C4-2B (cell line): ENCODE results near the gene LBHD2.

Experiments
- H3K27ac ChIP-seq: fragments of 450-650 bp; 2 replicates; pipeline ENCODE4 v1.5.1; 2017
- ZFX ChIP-seq: fragments of 450-650 bp; IDR thresholded peaks from 2 replicates; pipeline ENCODE4 v1.6.1; 2017
- TF ChIP-seq, protein P1 (sequence below): fragments of 450-650 bp; conservative IDR thresholded peaks from 2 replicates; pipeline ENCODE4 v1.5.1; 2017; ENCODE audit warnings: mild to moderate bottlenecking

LBHD2 gene

GRCh38 chr14:103099081-103099732 lies 15.2 kb downstream of the LBHD2 start:
- H3K27ac ChIP-seq, result no peak overlapping the region
- TF ChIP-seq, protein P1, sequence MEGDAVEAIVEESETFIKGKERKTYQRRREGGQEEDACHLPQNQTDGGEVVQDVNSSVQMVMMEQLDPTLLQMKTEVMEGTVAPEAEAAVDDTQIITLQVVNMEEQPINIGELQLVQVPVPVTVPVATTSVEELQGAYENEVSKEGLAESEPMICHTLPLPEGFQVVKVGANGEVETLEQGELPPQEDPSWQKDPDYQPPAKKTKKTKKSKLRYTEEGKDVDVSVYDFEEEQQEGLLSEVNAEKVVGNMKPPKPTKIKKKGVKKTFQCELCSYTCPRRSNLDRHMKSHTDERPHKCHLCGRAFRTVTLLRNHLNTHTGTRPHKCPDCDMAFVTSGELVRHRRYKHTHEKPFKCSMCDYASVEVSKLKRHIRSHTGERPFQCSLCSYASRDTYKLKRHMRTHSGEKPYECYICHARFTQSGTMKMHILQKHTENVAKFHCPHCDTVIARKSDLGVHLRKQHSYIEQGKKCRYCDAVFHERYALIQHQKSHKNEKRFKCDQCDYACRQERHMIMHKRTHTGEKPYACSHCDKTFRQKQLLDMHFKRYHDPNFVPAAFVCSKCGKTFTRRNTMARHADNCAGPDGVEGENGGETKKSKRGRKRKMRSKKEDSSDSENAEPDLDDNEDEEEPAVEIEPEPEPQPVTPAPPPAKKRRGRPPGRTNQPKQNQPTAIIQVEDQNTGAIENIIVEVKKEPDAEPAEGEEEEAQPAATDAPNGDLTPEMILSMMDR, result no peak
- TF ChIP-seq ZFX, result no peak

DNA sequence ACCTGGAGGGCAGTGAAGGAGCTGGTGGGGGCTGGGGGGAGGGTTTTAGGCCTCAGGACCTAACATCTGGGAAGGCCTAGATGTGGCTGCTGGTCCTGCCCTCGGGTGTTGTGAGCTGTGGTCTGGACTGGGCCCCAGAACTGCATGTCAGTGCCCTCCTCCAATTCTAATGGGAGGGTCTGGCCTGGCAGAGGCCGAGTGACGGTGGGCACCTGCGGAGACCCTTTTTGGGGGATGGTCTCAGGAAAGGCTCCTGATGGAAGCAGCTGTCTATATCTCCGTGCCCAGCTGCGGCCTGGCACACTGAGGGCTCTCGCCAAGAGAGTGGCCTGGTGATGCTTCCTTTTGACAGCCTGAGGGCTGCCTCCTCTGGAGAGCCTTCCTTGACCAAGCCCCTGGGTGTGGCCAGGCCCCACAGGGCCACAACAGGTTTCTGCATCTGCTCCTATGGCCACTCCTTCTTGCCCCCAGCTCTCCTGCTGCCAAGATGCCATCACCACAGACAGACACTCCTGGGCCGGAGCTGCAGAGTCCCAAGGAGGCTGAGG lies 15.8 kb downstream of the LBHD2 start:
- no peak for TF ChIP-seq ZFX
- TF ChIP-seq, protein P1, result no peak
- H3K27ac ChIP-seq, result no peak overlapping the region

GRCh38 chr14:103100281-103101121 lies 16.5 kb downstream of the LBHD2 start:
- H3K27ac ChIP-seq, result no peak overlapping the region
- TF ChIP-seq, protein P1, result no peak
- no peak for TF ChIP-seq ZFX

DNA sequence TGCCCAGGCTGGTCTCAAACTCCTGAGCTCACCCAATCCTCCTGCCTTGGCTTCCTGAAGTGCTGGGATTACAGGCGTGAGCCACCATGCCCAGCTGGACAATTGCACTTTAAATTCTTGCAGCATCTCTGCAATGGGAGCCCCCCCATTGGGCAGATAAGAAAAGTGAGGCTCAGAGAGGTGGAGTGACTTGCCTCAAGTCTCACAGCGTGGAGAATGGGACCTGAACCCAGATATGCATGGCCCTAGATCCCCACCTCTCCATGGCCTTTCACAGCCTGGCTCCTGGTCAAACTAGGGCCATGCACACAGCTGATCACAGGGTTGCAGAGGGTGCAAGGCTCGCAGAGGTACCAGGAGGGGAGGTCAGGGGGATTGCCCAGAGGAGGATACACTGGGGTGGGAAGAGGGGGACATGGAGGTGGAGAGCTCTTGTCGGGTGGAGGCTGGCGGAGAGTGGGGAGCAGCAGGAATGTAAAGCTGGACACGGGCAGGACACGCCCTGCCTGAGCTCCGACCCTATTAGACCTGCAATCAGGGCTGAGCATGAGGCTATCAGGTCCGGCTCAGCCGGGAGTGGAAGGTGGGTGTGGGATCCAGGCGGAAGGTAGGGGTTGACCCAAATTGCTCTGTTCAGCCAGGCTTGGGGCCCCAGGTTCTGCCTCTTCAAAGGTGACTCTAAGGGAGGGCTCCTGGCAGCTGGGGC lies 17.4 kb downstream of the LBHD2 start:
- H3K27ac ChIP-seq, result no peak overlapping the region
- TF ChIP-seq, protein P1, result no peak
- TF ChIP-seq ZFX, result no peak

GRCh38 chr14:103101963-103102688 lies 18.1 kb downstream of the LBHD2 start:
- TF ChIP-seq, protein P1, result no peak
- no peak for TF ChIP-seq ZFX
- no peak overlapping the region for H3K27ac ChIP-seq

GRCh38 chr14:103102689-103103260 lies 18.8 kb downstream of the LBHD2 start:
- H3K27ac ChIP-seq, result no peak overlapping the region
- TF ChIP-seq, protein P1, result no peak
- TF ChIP-seq ZFX, result no peak
